Loucy (cell line): ENCODE data around the gene BCO1.
A peak's percentile ranks its signal among the peaks of the same experiment; 100 is the strongest.

Experiments
- EZH2phosphoT487 ChIP-seq: fragments of 200-600 bp; IDR thresholded peaks from 2 replicates; pipeline ENCODE4 v1.6.1; 2018; ENCODE audit warnings: antibody characterized with exemption, mild to moderate bottlenecking, moderate library complexity, borderline replicate concordance
- TF ChIP-seq, protein P1 (sequence below): fragments of 200-600 bp; sonication (generic); conservative IDR thresholded peaks from 2 replicates; pipeline ENCODE4 v1.5.1; 2014; ENCODE audit warnings: mild to moderate bottlenecking, antibody characterized with exemption, low read length

DNA sequence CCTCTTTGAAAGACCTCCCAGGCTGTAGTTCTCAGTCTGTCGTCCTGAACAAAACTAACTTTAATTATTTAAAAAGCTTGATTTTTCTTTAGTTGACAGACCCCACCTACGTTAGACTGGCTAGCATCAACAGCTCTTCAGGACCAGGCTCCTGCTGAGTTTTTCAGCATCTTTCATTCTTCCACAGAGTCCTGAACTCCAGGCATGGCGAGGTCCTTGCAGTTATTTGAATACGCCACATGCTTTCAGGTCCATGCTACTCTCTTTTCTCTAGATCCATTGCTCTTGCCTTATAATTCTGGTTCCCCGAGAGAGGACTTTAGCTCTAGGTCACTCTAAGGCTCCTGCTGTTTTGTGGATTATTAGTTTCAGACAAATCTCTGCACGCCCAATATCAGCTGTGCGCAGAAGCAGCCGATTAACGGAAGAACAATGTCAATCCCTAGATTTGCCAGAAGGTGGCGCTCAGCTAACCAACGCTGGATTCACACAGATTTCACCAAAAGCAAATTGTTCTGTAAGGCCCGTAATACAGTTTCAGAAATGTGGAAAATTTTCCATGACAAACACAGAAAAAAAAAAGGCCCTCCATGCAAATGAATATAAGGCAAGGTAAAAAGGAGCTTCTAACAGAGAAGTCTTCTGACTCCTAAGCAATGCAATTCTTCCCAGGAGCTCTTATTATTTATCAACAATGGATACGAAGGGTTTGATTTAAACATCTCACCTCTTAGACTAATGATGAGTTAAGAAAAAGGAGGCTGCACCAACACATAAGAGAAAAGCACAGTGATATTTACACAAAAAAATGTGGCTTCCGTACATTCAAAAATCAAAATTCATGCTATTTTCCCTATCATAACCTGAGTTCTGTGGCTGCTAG, 33.5 kb upstream of the BCO1 start:
- TF ChIP-seq, protein P1, sequence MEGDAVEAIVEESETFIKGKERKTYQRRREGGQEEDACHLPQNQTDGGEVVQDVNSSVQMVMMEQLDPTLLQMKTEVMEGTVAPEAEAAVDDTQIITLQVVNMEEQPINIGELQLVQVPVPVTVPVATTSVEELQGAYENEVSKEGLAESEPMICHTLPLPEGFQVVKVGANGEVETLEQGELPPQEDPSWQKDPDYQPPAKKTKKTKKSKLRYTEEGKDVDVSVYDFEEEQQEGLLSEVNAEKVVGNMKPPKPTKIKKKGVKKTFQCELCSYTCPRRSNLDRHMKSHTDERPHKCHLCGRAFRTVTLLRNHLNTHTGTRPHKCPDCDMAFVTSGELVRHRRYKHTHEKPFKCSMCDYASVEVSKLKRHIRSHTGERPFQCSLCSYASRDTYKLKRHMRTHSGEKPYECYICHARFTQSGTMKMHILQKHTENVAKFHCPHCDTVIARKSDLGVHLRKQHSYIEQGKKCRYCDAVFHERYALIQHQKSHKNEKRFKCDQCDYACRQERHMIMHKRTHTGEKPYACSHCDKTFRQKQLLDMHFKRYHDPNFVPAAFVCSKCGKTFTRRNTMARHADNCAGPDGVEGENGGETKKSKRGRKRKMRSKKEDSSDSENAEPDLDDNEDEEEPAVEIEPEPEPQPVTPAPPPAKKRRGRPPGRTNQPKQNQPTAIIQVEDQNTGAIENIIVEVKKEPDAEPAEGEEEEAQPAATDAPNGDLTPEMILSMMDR: peak; percentile 76
- TF ChIP-seq EZH2phosphoT487: no peak
